ENCODE measurements around the gene LCN9.

Gene LCN9

GRCh38 chr9:135701067-135701958 is 38.2 kb downstream of the LCN9 start:
- Histone ChIP-seq H3K4me3 (ENCODE audit: low read length) (no peak overlapping the region), H3K4me1 (ENCODE audit: control insufficient read depth, insufficient read depth, low read length) (no peaks in the 10 kb centered on the region), H3K9ac (ENCODE audit: low read length) (no peak overlapping the region), H3K36me3 (ENCODE audit: control insufficient read depth, insufficient read depth, low read length, severe bottlenecking) (no peaks in the 10 kb centered on the region), H3K9me3 (ENCODE audit: control insufficient read depth, low read length) (no peaks in the 10 kb centered on the region), H3K27me3 (replicated peaks; ENCODE audit: control insufficient read depth, insufficient read depth, low read length) (peaks cover 33% of the 10 kb centered on the region)
- DNase-seq (ENCODE audit: low read depth): no peak

- DNase-seq (ENCODE audit: low read depth): peak; percentile 72
- H3K36me3 ChIP-seq (ENCODE audit: control insufficient read depth, insufficient read depth, low read length, severe bottlenecking): no peaks in the 10 kb centered on the region
- no peaks in the 10 kb centered on the region for H3K9me3 ChIP-seq (ENCODE audit: control insufficient read depth, low read length)
- H3K9ac ChIP-seq (ENCODE audit: low read length): no peak within 1 kb of the TSS
- H3K4me1 ChIP-seq (ENCODE audit: control insufficient read depth, insufficient read depth, low read length): no peaks in the 10 kb centered on the region
- peaks cover 39% of the 10 kb centered on the region for H3K27me3 ChIP-seq (replicated peaks; ENCODE audit: control insufficient read depth, insufficient read depth, low read length)
- no peak within 1 kb of the TSS for H3K4me3 ChIP-seq (ENCODE audit: low read length)
Observed at GRCh38 chr9:135701959-135702721, 39.0 kb downstream of the LCN9 start, which contains the start of gene KCNT1. KCNT1 (plus strand) TSS chr9:135702185; CDS start chr9:135702259, 74 bp downstream.

GRCh38 chr9:135703726-135704125 is 40.6 kb downstream of the LCN9 start:
- H3K36me3 ChIP-seq (ENCODE audit: control insufficient read depth, insufficient read depth, low read length, severe bottlenecking): no peaks in the 10 kb centered on the region
- no peaks in the 10 kb centered on the region for H3K4me1 ChIP-seq (ENCODE audit: control insufficient read depth, insufficient read depth, low read length)
- DNase-seq (ENCODE audit: low read depth): no peak
- H3K27me3 ChIP-seq (replicated peaks; ENCODE audit: control insufficient read depth, insufficient read depth, low read length): peaks cover 48% of the 10 kb centered on the region
- H3K9ac ChIP-seq (ENCODE audit: low read length): no peak overlapping the region
- no peaks in the 10 kb centered on the region for H3K9me3 ChIP-seq (ENCODE audit: control insufficient read depth, low read length)
- H3K4me3 ChIP-seq (ENCODE audit: low read length): no peak overlapping the region

GRCh38 chr9:135704483-135704882 is 41.4 kb downstream of the LCN9 start:
- no peak for DNase-seq (ENCODE audit: low read depth)

GRCh38 chr9:135705376-135705775 is 42.3 kb downstream of the LCN9 start:
- no peaks in the 10 kb centered on the region for H3K36me3 ChIP-seq (ENCODE audit: control insufficient read depth, insufficient read depth, low read length, severe bottlenecking)
- DNase-seq (ENCODE audit: low read depth): no peak
- peaks cover 49% of the 10 kb centered on the region for H3K27me3 ChIP-seq (replicated peaks; ENCODE audit: control insufficient read depth, insufficient read depth, low read length)
- no peak overlapping the region for H3K9ac ChIP-seq (ENCODE audit: low read length)
- H3K4me1 ChIP-seq (ENCODE audit: control insufficient read depth, insufficient read depth, low read length): no peaks in the 10 kb centered on the region
- H3K4me3 ChIP-seq (ENCODE audit: low read length): no peak overlapping the region
- no peaks in the 10 kb centered on the region for H3K9me3 ChIP-seq (ENCODE audit: control insufficient read depth, low read length)

More at GRCh38 chr9:135704483-135704882, 41.4 kb downstream of the LCN9 start:
- Histone ChIP-seq H3K27me3 (replicated peaks; ENCODE audit: control insufficient read depth, insufficient read depth, low read length) (peaks cover 48% of the 10 kb centered on the region), H3K4me1 (ENCODE audit: control insufficient read depth, insufficient read depth, low read length) (no peaks in the 10 kb centered on the region), H3K36me3 (ENCODE audit: control insufficient read depth, insufficient read depth, low read length, severe bottlenecking) (no peaks in the 10 kb centered on the region), H3K9ac (ENCODE audit: low read length) (no peak overlapping the region), H3K4me3 (ENCODE audit: low read length) (no peak overlapping the region), H3K9me3 (ENCODE audit: control insufficient read depth, low read length) (no peaks in the 10 kb centered on the region)

GRCh38 chr9:135706288-135706687 is 43.2 kb downstream of the LCN9 start:
- no peaks in the 10 kb centered on the region for H3K4me1 ChIP-seq (ENCODE audit: control insufficient read depth, insufficient read depth, low read length)
- H3K4me3 ChIP-seq (ENCODE audit: low read length): no peak overlapping the region
- peaks cover 52% of the 10 kb centered on the region for H3K27me3 ChIP-seq (replicated peaks; ENCODE audit: control insufficient read depth, insufficient read depth, low read length)
- H3K36me3 ChIP-seq (ENCODE audit: control insufficient read depth, insufficient read depth, low read length, severe bottlenecking): no peaks in the 10 kb centered on the region
- H3K9ac ChIP-seq (ENCODE audit: low read length): no peak overlapping the region
- DNase-seq (ENCODE audit: low read depth): no peak
- no peaks in the 10 kb centered on the region for H3K9me3 ChIP-seq (ENCODE audit: control insufficient read depth, low read length)

- Histone ChIP-seq H3K36me3 (ENCODE audit: control insufficient read depth, insufficient read depth, low read length, severe bottlenecking) (no peaks in the 10 kb centered on the region), H3K4me3 (ENCODE audit: low read length) (no peak overlapping the region), H3K4me1 (ENCODE audit: control insufficient read depth, insufficient read depth, low read length) (no peaks in the 10 kb centered on the region), H3K9me3 (ENCODE audit: control insufficient read depth, low read length) (no peaks in the 10 kb centered on the region), H3K27me3 (replicated peaks; ENCODE audit: control insufficient read depth, insufficient read depth, low read length) (peaks cover 62% of the 10 kb centered on the region), H3K9ac (ENCODE audit: low read length) (no peak overlapping the region)
- no peak for DNase-seq (ENCODE audit: low read depth)
Observed at GRCh38 chr9:135707252-135708138, 44.4 kb downstream of the LCN9 start.

- no peak overlapping the region for H3K4me3 ChIP-seq (ENCODE audit: low read length)
- no peak for DNase-seq (ENCODE audit: low read depth)
- H3K9ac ChIP-seq (ENCODE audit: low read length): no peak overlapping the region
- peaks cover 63% of the 10 kb centered on the region for H3K27me3 ChIP-seq (replicated peaks; ENCODE audit: control insufficient read depth, insufficient read depth, low read length)
- no peaks in the 10 kb centered on the region for H3K4me1 ChIP-seq (ENCODE audit: control insufficient read depth, insufficient read depth, low read length)
- no peaks in the 10 kb centered on the region for H3K36me3 ChIP-seq (ENCODE audit: control insufficient read depth, insufficient read depth, low read length, severe bottlenecking)
- no peaks in the 10 kb centered on the region for H3K9me3 ChIP-seq (ENCODE audit: control insufficient read depth, low read length)
Observed at GRCh38 chr9:135708164-135708563, 45.1 kb downstream of the LCN9 start.

GRCh38 chr9:135711391-135711790 is 48.3 kb downstream of the LCN9 start:
- DNase-seq (ENCODE audit: low read depth): no peak
- H3K4me1 ChIP-seq (ENCODE audit: control insufficient read depth, insufficient read depth, low read length): no peaks in the 10 kb centered on the region
- H3K9me3 ChIP-seq (ENCODE audit: control insufficient read depth, low read length): no peaks in the 10 kb centered on the region
- no peaks in the 10 kb centered on the region for H3K36me3 ChIP-seq (ENCODE audit: control insufficient read depth, insufficient read depth, low read length, severe bottlenecking)
- H3K27me3 ChIP-seq (replicated peaks; ENCODE audit: control insufficient read depth, insufficient read depth, low read length): peaks cover 59% of the 10 kb centered on the region
- no peak overlapping the region for H3K4me3 ChIP-seq (ENCODE audit: low read length)
- no peak overlapping the region for H3K9ac ChIP-seq (ENCODE audit: low read length)

- Histone ChIP-seq H3K27me3 (replicated peaks; ENCODE audit: control insufficient read depth, insufficient read depth, low read length) (peaks cover 58% of the 10 kb centered on the region), H3K9ac (ENCODE audit: low read length) (no peak overlapping the region), H3K4me1 (ENCODE audit: control insufficient read depth, insufficient read depth, low read length) (no peaks in the 10 kb centered on the region), H3K9me3 (ENCODE audit: control insufficient read depth, low read length) (no peaks in the 10 kb centered on the region), H3K4me3 (ENCODE audit: low read length) (no peak overlapping the region), H3K36me3 (ENCODE audit: control insufficient read depth, insufficient read depth, low read length, severe bottlenecking) (no peaks in the 10 kb centered on the region)
- no peak for DNase-seq (ENCODE audit: low read depth)
Observed at GRCh38 chr9:135711881-135712280, 48.8 kb downstream of the LCN9 start.
